Measurements from ENCODE around the gene CDCA4. TPM values are rescaled to one million over a fixed set of nuclear protein-coding genes. Genes with fewer than 3 reads are reported as not detected.
A peak's percentile ranks its signal among the peaks of the same experiment; 100 is the strongest.

CDCA4 gene
- total RNA-seq, 1 donor from 2014 or later = 2.0 TPM

DNA sequence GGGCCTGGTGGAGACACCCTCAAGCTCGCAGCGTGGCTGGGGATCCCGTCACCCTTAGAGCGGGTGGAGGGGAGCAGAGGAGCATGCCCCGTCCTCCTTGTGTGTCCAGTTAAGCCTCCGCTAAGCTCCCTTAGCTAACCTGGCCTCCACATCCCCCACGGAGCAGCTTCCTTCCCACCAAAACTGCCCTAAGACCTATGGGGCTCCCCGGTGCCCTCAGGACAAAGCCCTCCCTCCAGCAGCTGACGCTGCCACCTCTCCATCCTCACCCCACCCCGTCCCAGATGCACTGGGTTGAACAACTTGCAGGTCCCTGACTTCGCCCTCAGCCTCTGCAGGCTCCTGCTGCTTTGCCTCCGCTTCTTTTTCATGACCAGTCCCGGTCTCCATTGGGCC, 46.7 kb downstream of the CDCA4 start:
- peak; percentile 9 for DNase-seq
- H3K4me1 ChIP-seq = peaks cover 81% of the 10 kb centered on the region
- no peaks in the 10 kb centered on the region for H3K36me3 ChIP-seq
- no peaks in the 10 kb centered on the region for H3K9me3 ChIP-seq (replicated peaks)
- intact Hi-C loops (cut with micrococcal nuclease) = loop anchor here (10.0 kb wide), 1 partner anchor 61 kb away; no protein-coding TSS in a partner anchor
- peak overlapping the region; percentile 86 for H3K27ac ChIP-seq (replicated peaks)
- TF ChIP-seq, protein P1, sequence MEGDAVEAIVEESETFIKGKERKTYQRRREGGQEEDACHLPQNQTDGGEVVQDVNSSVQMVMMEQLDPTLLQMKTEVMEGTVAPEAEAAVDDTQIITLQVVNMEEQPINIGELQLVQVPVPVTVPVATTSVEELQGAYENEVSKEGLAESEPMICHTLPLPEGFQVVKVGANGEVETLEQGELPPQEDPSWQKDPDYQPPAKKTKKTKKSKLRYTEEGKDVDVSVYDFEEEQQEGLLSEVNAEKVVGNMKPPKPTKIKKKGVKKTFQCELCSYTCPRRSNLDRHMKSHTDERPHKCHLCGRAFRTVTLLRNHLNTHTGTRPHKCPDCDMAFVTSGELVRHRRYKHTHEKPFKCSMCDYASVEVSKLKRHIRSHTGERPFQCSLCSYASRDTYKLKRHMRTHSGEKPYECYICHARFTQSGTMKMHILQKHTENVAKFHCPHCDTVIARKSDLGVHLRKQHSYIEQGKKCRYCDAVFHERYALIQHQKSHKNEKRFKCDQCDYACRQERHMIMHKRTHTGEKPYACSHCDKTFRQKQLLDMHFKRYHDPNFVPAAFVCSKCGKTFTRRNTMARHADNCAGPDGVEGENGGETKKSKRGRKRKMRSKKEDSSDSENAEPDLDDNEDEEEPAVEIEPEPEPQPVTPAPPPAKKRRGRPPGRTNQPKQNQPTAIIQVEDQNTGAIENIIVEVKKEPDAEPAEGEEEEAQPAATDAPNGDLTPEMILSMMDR (IDR thresholded peaks at IDR 0.05; ENCODE audit: borderline replicate concordance) = no peak
- H3K4me3 ChIP-seq = peak overlapping the region; percentile 29
- peaks cover 33% of the 10 kb centered on the region for H3K27me3 ChIP-seq (ENCODE audit: low read depth)

DNA sequence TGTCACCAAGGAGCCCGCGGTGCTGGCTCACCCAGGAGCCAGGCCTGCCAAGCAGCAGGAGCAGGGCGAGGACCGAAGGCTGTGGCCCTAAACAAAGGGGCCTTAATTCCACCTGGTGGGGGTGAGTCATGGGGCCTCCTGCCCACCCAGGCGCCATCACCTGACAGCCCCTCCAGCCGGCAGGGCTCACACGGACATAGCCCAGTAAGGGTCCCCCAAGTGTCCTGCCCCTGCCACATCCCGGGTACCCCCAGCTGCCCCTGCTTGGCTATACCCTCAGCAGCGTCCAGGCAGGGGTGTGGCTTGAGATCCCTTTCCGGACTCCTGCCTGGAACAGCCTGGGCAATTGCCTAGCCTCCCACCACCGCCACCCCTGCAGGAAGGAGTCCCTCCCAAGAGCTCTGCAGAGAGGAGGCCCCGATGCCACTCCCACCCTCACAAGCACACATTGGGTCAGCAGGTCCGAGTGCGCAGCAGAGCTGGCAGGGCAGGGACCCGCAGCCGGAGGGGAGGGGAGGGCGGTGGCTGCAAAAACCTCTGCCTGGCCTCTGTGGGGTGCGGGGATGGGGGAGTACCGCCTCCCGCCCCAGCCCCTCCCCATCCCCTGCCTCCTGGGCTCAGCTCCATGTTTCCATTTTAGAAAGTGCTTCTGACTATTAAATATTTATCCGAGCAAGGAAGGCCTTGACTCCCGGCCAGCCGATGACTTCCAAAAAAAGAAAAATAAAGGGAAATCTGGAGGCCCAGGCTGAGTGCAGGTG, 47.3 kb downstream of the CDCA4 start:
- H3K4me1 ChIP-seq = peaks cover 83% of the 10 kb centered on the region
- intact Hi-C loops (cut with micrococcal nuclease) = loop anchor here (10.0 kb wide), 1 partner anchor 61 kb away; no protein-coding TSS in a partner anchor

DNA sequence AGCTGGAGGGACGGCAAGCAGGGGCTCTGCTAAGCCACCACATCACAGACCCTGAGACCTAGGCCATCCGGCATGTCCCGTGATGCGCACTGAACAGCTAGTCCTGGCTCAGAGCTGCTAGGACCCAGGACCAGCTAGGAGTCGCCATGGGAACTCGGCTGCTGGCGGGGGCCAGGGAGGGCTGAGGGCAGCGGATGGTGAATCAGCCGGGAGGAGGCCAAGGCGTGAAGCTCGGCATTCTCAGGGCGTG, 47.8 kb downstream of the CDCA4 start:
- TF ChIP-seq, protein P1 (IDR thresholded peaks at IDR 0.05; ENCODE audit: borderline replicate concordance) = no peak
- Histone ChIP-seq H3K27me3 (ENCODE audit: low read depth) (peaks cover 42% of the 10 kb centered on the region), H3K36me3 (no peaks in the 10 kb centered on the region), H3K4me1 (peaks cover 86% of the 10 kb centered on the region), H3K4me3 (no peak overlapping the region), H3K27ac (replicated peaks) (peak overlapping the region; percentile 86), H3K9me3 (replicated peaks) (no peaks in the 10 kb centered on the region)
- intact Hi-C loops (cut with micrococcal nuclease) = loop anchor here (10.0 kb wide), 1 partner anchor 62 kb away; no protein-coding TSS in a partner anchor
- peak; percentile 57 for DNase-seq

More for the DNA sequence above, 47.3 kb downstream of the CDCA4 start:
- TF ChIP-seq, protein P1 (IDR thresholded peaks at IDR 0.05; ENCODE audit: borderline replicate concordance) = no peak
- H3K27me3 ChIP-seq (ENCODE audit: low read depth) = peaks cover 37% of the 10 kb centered on the region
- H3K4me3 ChIP-seq = peak overlapping the region; percentile 29
- H3K9me3 ChIP-seq (replicated peaks) = no peaks in the 10 kb centered on the region
- peak; percentile 48 for DNase-seq
- peak overlapping the region; percentile 86 for H3K27ac ChIP-seq (replicated peaks)
- H3K36me3 ChIP-seq = no peaks in the 10 kb centered on the region

DNA sequence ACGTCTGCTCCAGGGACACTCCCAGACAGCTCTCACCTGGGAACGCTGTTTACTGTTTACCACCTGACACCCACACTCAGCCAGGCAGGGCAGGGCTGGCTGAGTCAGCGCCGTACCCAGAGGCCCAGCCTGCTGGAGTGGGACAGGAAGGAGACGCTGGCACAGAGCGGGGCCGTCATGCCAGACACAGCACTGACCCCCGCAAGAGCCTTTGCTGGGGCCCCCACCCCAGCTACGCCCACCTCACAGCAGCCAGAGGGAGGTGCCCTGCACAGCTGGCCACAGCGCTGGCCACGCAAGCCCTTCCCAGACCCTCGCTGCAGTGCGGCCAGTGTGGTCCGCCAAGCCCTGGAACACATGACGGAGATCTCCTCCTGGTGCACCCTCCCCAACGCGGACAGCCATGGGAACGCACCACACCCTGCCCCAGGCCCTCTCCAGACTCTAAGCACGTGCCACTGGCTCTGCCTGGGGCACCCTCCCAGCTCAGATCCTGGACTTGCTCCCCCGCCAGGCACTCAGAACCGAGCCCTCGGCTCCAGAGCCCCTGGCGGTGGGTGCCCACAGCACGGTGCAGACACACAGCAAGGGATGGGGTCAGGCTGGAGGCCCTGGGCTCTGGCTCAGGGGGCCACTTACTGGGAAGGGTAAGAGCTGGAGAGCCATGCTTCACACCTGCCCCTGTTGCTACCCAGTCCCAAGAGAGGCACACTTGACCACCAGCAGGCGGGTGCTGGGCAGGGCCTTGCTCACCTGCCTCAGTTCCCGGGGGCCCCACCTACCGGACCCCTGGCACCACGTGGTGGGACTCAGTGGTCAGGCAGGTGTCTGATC, 48.4 kb downstream of the CDCA4 start:
- Histone ChIP-seq H3K27me3 (ENCODE audit: low read depth) (peaks cover 43% of the 10 kb centered on the region), H3K9me3 (replicated peaks) (no peaks in the 10 kb centered on the region), H3K4me1 (peaks cover 86% of the 10 kb centered on the region), H3K36me3 (no peaks in the 10 kb centered on the region), H3K27ac (replicated peaks) (peak overlapping the region; percentile 86), H3K4me3 (no peak overlapping the region)
- TF ChIP-seq, protein P1 (IDR thresholded peaks at IDR 0.05; ENCODE audit: borderline replicate concordance) = no peak
- intact Hi-C loops (cut with micrococcal nuclease) = loop anchor here (10.0 kb wide), 1 partner anchor 62 kb away; no protein-coding TSS in a partner anchor
- DNase-seq = peak; percentile 17

DNA sequence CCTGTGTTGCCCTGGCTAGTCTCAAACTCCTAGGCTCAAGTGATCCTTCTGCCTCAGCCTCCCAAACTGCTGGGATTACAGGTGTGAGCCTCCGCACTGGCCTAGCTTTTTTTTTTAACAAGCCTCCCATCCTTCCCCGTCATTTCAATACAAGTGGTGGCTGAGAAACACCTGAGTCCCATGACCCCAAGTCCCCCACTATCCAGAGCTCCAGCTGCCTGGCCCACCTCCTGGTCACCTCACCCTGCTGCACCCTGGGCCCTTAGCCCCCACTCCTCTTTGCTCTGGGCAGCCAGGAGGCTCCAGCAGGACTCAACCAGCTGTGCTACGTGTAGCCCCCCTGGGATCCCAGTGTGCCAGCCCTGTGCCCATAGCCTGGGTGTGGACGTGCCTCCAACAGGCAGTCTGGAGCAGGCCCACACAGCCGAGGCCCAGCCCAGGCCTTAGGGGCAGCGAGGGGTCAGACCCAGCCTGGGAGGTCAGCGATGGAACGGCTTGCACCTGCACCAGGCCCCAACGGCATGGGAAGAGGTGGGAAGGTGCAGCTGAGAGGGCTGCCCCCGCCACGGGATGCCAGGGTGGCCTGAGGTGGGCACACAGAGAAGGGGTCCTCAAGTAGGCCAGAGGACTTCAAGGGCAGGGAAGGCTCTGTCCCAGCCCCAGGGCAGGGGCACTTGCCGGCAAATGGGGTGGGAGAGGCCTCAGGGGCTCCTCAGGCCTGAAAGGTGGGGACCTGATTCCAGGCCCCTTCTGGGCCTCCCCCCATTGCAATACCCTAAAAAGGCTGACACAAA, 49.2 kb downstream of the CDCA4 start:
- Histone ChIP-seq H3K4me1 (peaks cover 86% of the 10 kb centered on the region), H3K36me3 (no peaks in the 10 kb centered on the region), H3K27ac (replicated peaks) (peak overlapping the region; percentile 86), H3K27me3 (ENCODE audit: low read depth) (peaks cover 43% of the 10 kb centered on the region), H3K4me3 (no peak overlapping the region), H3K9me3 (replicated peaks) (no peaks in the 10 kb centered on the region)
- intact Hi-C loops (cut with micrococcal nuclease) = loop anchor here (10.0 kb wide), 1 partner anchor 63 kb away; no protein-coding TSS in a partner anchor
- TF ChIP-seq, protein P1 (IDR thresholded peaks at IDR 0.05; ENCODE audit: borderline replicate concordance) = no peak
- DNase-seq = peak; percentile 8
